Fibroblast of lung (primary cell): ENCODE results near the gene KIAA0753. TPM values are rescaled to one million over a fixed set of nuclear protein-coding genes. Genes with fewer than 3 reads are reported as not detected.

Source experiments
- DNase-seq, 2 donors: peaks; one replicate each; pipeline versions ENCODE4 v3.0.0 to v3.0.0-alpha.2; 2010; ENCODE audit warnings: low read depth in 2 of 2
- H2AFZ ChIP-seq: 2 replicates; pipeline ENCODE4 v1.5.1; 2012; ENCODE audit warnings: low read length, control low read depth, inconsistent platforms
- H3K27ac ChIP-seq: 2 replicates; pipeline ENCODE4 v1.5.1; 2011; ENCODE audit warnings: low read length, control low read depth; ENCODE audit not compliant: insufficient read depth
- H3K27me3 ChIP-seq: 2 replicates; pipeline ENCODE4 v1.5.1; 2011; ENCODE audit warnings: mild to moderate bottlenecking, low read length; ENCODE audit not compliant: control insufficient read depth, insufficient read depth
- H3K36me3 ChIP-seq: 2 replicates; pipeline ENCODE4 v1.5.1; 2011; ENCODE audit warnings: low read length; ENCODE audit not compliant: control insufficient read depth, insufficient read depth
- H3K4me1 ChIP-seq: 2 replicates; pipeline ENCODE4 v1.5.1; 2011; ENCODE audit warnings: low read length; ENCODE audit not compliant: control insufficient read depth, insufficient read depth; ENCODE audit errors: extremely low read depth
- H3K4me2 ChIP-seq: 2 replicates; pipeline ENCODE4 v1.5.1; 2011; ENCODE audit warnings: low read length, control low read depth; ENCODE audit not compliant: insufficient read depth; ENCODE audit errors: extremely low read depth
- H3K4me3 ChIP-seq, 4 experiments: fragments of 200-600 bp in 1 of 4; sonication (generic) in 1 of 4; replicated peaks in 1 of 4; 2 replicates each; pipeline ENCODE4 v1.5.1; 2011 to 2016; ENCODE audit warnings: low read length in 4 of 4, low read depth in 3 of 4, mild to moderate bottlenecking in 3 of 4, control low read depth in 2 of 4, inconsistent platforms in 1 of 4, mixed read lengths in 1 of 4; ENCODE audit not compliant: insufficient read depth in 1 of 4; ENCODE audit errors: control extremely low read depth in 1 of 4
- H3K79me2 ChIP-seq: 2 replicates; pipeline ENCODE4 v1.5.1; 2012; ENCODE audit warnings: mild to moderate bottlenecking, low read length, inconsistent platforms; ENCODE audit not compliant: control insufficient read depth, insufficient read depth
- H3K9ac ChIP-seq: 2 replicates; pipeline ENCODE4 v1.5.1; 2011; ENCODE audit warnings: mild to moderate bottlenecking, low read length, control low read depth; ENCODE audit not compliant: insufficient read depth
- H3K9me3 ChIP-seq: 2 replicates; pipeline ENCODE4 v1.5.1; 2012; ENCODE audit warnings: low read depth, low read length; ENCODE audit not compliant: control insufficient read depth, insufficient read depth
- H4K20me1 ChIP-seq: 2 replicates; pipeline ENCODE4 v1.5.1; 2011; ENCODE audit warnings: low read length; ENCODE audit not compliant: control insufficient read depth, insufficient read depth; ENCODE audit errors: extremely low read depth
- CTCF ChIP-seq, 2 donors: IDR thresholded peaks in 1 of 2; conservative IDR thresholded peaks in 1 of 2; 1 replicate in 1 of 2; 2 replicates in 1 of 2; pipeline ENCODE4 v1.5.1; 2011 to 2012; ENCODE audit warnings: low read length in 2 of 2, control low read depth in 1 of 2, inconsistent platforms in 1 of 2, low read depth in 1 of 2, mild to moderate bottlenecking in 1 of 2
- EZH2 ChIP-seq: IDR thresholded peaks from 2 replicates; pipeline ENCODE4 v1.5.1; 2012; ENCODE audit warnings: low read length, control low read depth, mild to moderate bottlenecking; ENCODE audit errors: missing control alignments
- polyA plus RNA-seq, 2 donors: library from polyadenylated mRNA; depleted of rRNA in 1 of 2; stranded (reverse) in 1 of 2; unstranded in 1 of 2; fragments of >200 nt; gene quantifications; 2 replicates each; pipeline ENCODE4 v1.2.1, GENCODE V29; 2011 to 2012; ENCODE audit warnings: missing spikeins in 1 of 2
- total RNA-seq: library from RNA; depleted of rRNA; stranded (reverse); fragments of >200 nt; gene quantifications from 2 replicates; pipeline ENCODE4 v1.2.1, GENCODE V29; 2014

The KIAA0753 gene
- total and polyA plus RNA-seq, 2 donors (not counting 1 experiment from before 2014, with no cell fraction given) = 5.8 to 12.9 TPM

GRCh38 chr17:6546069-6546718 is 94.3 kb downstream of the KIAA0753 start:
- TF ChIP-seq CTCF (conservative IDR thresholded peaks at IDR 0.05 in 1 of 2, IDR thresholded peaks at IDR 0.05 in 1 of 2; ENCODE audit: low read depth in 1 of 2, low read length in 2 of 2) = no peak
- TF ChIP-seq EZH2 = no peak
- Histone ChIP-seq H3K27ac (no peak overlapping the region), H4K20me1 (no peaks in the 10 kb centered on the region)

GRCh38 chr17:6545291-6545690 is 95.2 kb downstream of the KIAA0753 start:
- no peak for TF ChIP-seq CTCF (conservative IDR thresholded peaks at IDR 0.05 in 1 of 2, IDR thresholded peaks at IDR 0.05 in 1 of 2; ENCODE audit: low read depth in 1 of 2, low read length in 2 of 2)
- TF ChIP-seq EZH2 = no peak
- no peak overlapping the region for H3K9ac ChIP-seq

More at GRCh38 chr17:6546069-6546718, 94.3 kb downstream of the KIAA0753 start:
- Histone ChIP-seq H3K4me2 (no peak overlapping the region), H3K9me3 (no peaks in the 10 kb centered on the region), H3K27me3 (no peaks in the 10 kb centered on the region), H3K4me1 (no peaks in the 10 kb centered on the region), H3K9ac (no peak overlapping the region), H3K36me3 (no peaks in the 10 kb centered on the region), H3K79me2 (no peaks in the 10 kb centered on the region), H2AFZ (no peak overlapping the region), H3K4me3 (no peak overlapping the region)
- DNase-seq = peak; percentile 55 to 86

GRCh38 chr17:6544011-6544370 is 96.5 kb downstream of the KIAA0753 start:
- Histone ChIP-seq H3K27me3 (no peaks in the 10 kb centered on the region), H3K4me3 (no peak overlapping the region), H3K36me3 (no peaks in the 10 kb centered on the region), H3K9me3 (no peaks in the 10 kb centered on the region), H4K20me1 (no peaks in the 10 kb centered on the region), H3K27ac (no peak overlapping the region), H3K4me1 (no peaks in the 10 kb centered on the region), H2AFZ (no peak overlapping the region), H3K4me2 (no peak overlapping the region), H3K79me2 (no peaks in the 10 kb centered on the region), H3K9ac (no peak overlapping the region)
- TF ChIP-seq CTCF (conservative IDR thresholded peaks at IDR 0.05 in 1 of 2, IDR thresholded peaks at IDR 0.05 in 1 of 2; ENCODE audit: low read depth in 1 of 2, low read length in 2 of 2) (no peak), EZH2 (no peak)
- no peak for DNase-seq

More at GRCh38 chr17:6545291-6545690, 95.2 kb downstream of the KIAA0753 start:
- no peaks in the 10 kb centered on the region for H4K20me1 ChIP-seq
- no peaks in the 10 kb centered on the region for H3K9me3 ChIP-seq
- no peak overlapping the region for H3K4me2 ChIP-seq
- H3K27me3 ChIP-seq = no peaks in the 10 kb centered on the region
- H3K4me3 ChIP-seq = no peak overlapping the region
- H3K79me2 ChIP-seq = no peaks in the 10 kb centered on the region
- no peak for DNase-seq
- no peaks in the 10 kb centered on the region for H3K36me3 ChIP-seq
- H3K27ac ChIP-seq = no peak overlapping the region
- no peaks in the 10 kb centered on the region for H3K4me1 ChIP-seq
- no peak overlapping the region for H2AFZ ChIP-seq
